OCI-LY3 (cell line): ENCODE results near the gene MEG3.

Source experiments
- CTCF ChIP-seq: fragments of 200-600, 300-600 bp; sonication (generic); IDR thresholded peaks from 2 replicates; pipeline ENCODE4 v1.5.1; 2014; ENCODE audit warnings: antibody characterized with exemption, low read length, low read depth
- EZH2phosphoT487 ChIP-seq: fragments of 200-600 bp; shearing (Covaris generic); IDR thresholded peaks from 2 replicates; pipeline ENCODE4 v1.6.1; 2018; ENCODE audit warnings: antibody characterized with exemption, mixed run types, low read depth

- TF ChIP-seq CTCF (no peak), EZH2phosphoT487 (no peak)
Observed at GRCh38 chr14:100893760-100894159, 67.8 kb downstream of the MEG3 start.
